OCI-LY7 (cell line): ENCODE data around the gene ATP5F1C. TPM values are rescaled to one million over a fixed set of nuclear protein-coding genes. Genes with fewer than 3 reads are reported as not detected.

Experiments used
- BruUV-seq: library from RNA; stranded (reverse); fragments of 400-500 nt; replicated peaks from 2 replicates; lab custom pipeline; 2021; lab: Mats Ljungman, UMichigan
- CTCF ChIA-PET: fragments of 300-600 bp; sonication (Branson Sonifier 250); formaldehyde crosslinking; loops from one replicate; lab custom pipeline; 2022; ENCODE audit warnings: antibody characterized with exemption; ENCODE audit not compliant: unreplicated experiment; lab: Charles Lee
- POLR2A ChIA-PET: fragments of 300-600 bp; sonication (Branson Sonifier 250); formaldehyde crosslinking; loops from one replicate; lab custom pipeline; 2022; ENCODE audit warnings: antibody characterized with exemption; lab: Charles Lee
- DNase-seq: peaks from one replicate; pipeline ENCODE4 v3.0.0-alpha.2; 2015; ENCODE audit warnings: low spot score
- H2AFZ ChIP-seq: fragments of 200-600 bp; sonication (generic), shearing (Covaris generic); 2 replicates; pipeline ENCODE4 v1.6.1; 2014; ENCODE audit warnings: mild to moderate bottlenecking, antibody characterized with exemption, low read length, moderate library complexity
- H3K27ac ChIP-seq: fragments of 200-600 bp; sonication (generic); 2 replicates; pipeline ENCODE4 v1.5.1; 2014; ENCODE audit warnings: mixed run types, low read depth, mild to moderate bottlenecking, moderate library complexity, low read length, inconsistent platforms; ENCODE audit not compliant: poor library complexity, severe bottlenecking
- H3K36me3 ChIP-seq: fragments of 200-600 bp; sonication (generic); 2 replicates; pipeline ENCODE4 v1.6.1; 2014; ENCODE audit warnings: mild to moderate bottlenecking, antibody characterized with exemption, low read length, moderate library complexity, mixed read lengths; ENCODE audit not compliant: insufficient read depth
- H3K4me1 ChIP-seq: fragments of 200-600 bp; sonication (generic); 2 replicates; pipeline ENCODE4 v1.5.1; 2014; ENCODE audit warnings: mild to moderate bottlenecking, low read length; ENCODE audit not compliant: insufficient read depth, poor library complexity, severe bottlenecking
- H3K4me2 ChIP-seq: fragments of 200-600 bp; sonication (generic); 2 replicates; pipeline ENCODE4 v1.6.1; 2014; ENCODE audit warnings: mild to moderate bottlenecking, low read length
- H3K4me3 ChIP-seq: fragments of 200-600 bp; sonication (generic); 2 replicates; pipeline ENCODE4 v1.5.1; 2014; ENCODE audit warnings: mild to moderate bottlenecking, low read depth, low read length; ENCODE audit not compliant: poor library complexity, severe bottlenecking
- H3K79me2 ChIP-seq: fragments of 200-600 bp; sonication (generic); 2 replicates; pipeline ENCODE4 v1.6.1; 2016; ENCODE audit warnings: low read depth, mild to moderate bottlenecking, low read length, moderate library complexity, mixed read lengths; ENCODE audit not compliant: insufficient read depth
- H3K9me2 ChIP-seq: fragments of 200-600 bp; sonication (generic); 2 replicates; pipeline ENCODE4 v1.6.1; 2016; ENCODE audit warnings: mild to moderate bottlenecking, low read length, mixed read lengths; ENCODE audit not compliant: insufficient read depth
- H3K9me3 ChIP-seq: fragments of 200-600 bp; sonication (generic); 2 replicates; pipeline ENCODE4 v1.6.1; 2014; ENCODE audit warnings: mild to moderate bottlenecking, mixed run types, low read length, mixed read lengths
- H4K20me1 ChIP-seq: fragments of 200-600 bp; sonication (generic); 2 replicates; pipeline ENCODE4 v1.6.1; 2014; ENCODE audit warnings: mild to moderate bottlenecking, antibody characterized with exemption, low read length, moderate library complexity, mixed read lengths; ENCODE audit not compliant: insufficient read depth
- EZH2phosphoT487 ChIP-seq: fragments of 200-600 bp; sonication (generic); IDR thresholded peaks from 2 replicates; pipeline ENCODE4 v1.6.1; 2018; ENCODE audit warnings: low read depth, borderline replicate concordance, mild to moderate bottlenecking, mixed run types, antibody characterized with exemption, low read length, moderate library complexity, mixed read lengths
- intact Hi-C: fragments of 100-400 bp; cut with micrococcal nuclease; formaldehyde crosslinking; loops from one replicate; pipeline ENCODE4 v1.10.0; 2022; ENCODE audit not compliant: unreplicated experiment
- total RNA-seq, 2 experiments: library from RNA; depleted of rRNA in 1 of 2; stranded (reverse); fragments of >200 nt in 1 of 2; shearing (Covaris generic) in 1 of 2; gene quantifications; 2 replicates each; pipeline ENCODE4 v1.2.3, GENCODE V29; 2014 to 2022
- TF ChIP-seq, protein P1 (sequence below): fragments of 200-600 bp; sonication (generic); conservative IDR thresholded peaks from 2 replicates; pipeline ENCODE4 v1.5.1; 2014; ENCODE audit warnings: mild to moderate bottlenecking, antibody characterized with exemption, low read length, moderate library complexity, mixed read lengths

The ATP5F1C gene
- total RNA-seq, 2 experiments from 2014 or later, result 242 to 283 TPM

DNA sequence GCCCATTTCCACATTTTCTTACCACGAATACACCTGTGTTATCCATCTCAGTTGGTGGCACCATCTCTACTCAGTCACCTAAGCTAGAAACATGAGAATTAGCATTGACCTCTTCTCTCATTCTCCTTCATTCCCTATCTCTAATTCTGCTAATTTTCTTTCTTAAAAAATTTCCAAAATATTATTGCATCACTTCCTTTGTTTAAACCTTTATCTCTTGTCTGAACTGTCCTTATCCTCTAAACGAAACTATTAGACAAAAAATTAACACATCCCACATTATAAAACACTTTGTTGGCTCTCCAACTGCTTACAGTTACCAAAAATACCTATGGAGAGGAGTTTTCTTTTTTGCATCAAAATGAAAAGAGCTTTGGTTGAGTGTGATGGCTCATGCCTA is 48.6 kb downstream of the ATP5F1C start:
- no peak for DNase-seq
- ChIA-PET POLR2A (interaction anchor here (0.6 to 1.0 kb wide), 2 partner anchors 19 to 230 kb away, joined by 3 to 4 read pairs; no protein-coding TSS in a partner anchor), CTCF (no interaction called here)
- Histone ChIP-seq H4K20me1 (no peaks in the 10 kb centered on the region), H3K79me2 (peaks cover 14% of the 10 kb centered on the region; the same call in 1 of the 2 replicates), H3K4me2 (no peak overlapping the region), H2AFZ (no peak overlapping the region), H3K4me3 (no peak overlapping the region), H3K27ac (no peak overlapping the region), H3K9me3 (no peaks in the 10 kb centered on the region), H3K4me1 (no peaks in the 10 kb centered on the region), H3K36me3 (peaks cover 19% of the 10 kb centered on the region; the same call in 1 of the 2 replicates), H3K9me2 (no peaks in the 10 kb centered on the region)
- TF ChIP-seq, protein P1, sequence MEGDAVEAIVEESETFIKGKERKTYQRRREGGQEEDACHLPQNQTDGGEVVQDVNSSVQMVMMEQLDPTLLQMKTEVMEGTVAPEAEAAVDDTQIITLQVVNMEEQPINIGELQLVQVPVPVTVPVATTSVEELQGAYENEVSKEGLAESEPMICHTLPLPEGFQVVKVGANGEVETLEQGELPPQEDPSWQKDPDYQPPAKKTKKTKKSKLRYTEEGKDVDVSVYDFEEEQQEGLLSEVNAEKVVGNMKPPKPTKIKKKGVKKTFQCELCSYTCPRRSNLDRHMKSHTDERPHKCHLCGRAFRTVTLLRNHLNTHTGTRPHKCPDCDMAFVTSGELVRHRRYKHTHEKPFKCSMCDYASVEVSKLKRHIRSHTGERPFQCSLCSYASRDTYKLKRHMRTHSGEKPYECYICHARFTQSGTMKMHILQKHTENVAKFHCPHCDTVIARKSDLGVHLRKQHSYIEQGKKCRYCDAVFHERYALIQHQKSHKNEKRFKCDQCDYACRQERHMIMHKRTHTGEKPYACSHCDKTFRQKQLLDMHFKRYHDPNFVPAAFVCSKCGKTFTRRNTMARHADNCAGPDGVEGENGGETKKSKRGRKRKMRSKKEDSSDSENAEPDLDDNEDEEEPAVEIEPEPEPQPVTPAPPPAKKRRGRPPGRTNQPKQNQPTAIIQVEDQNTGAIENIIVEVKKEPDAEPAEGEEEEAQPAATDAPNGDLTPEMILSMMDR, result no peak
- no peak for TF ChIP-seq EZH2phosphoT487
- no TSS peak for BruUV-seq
- intact Hi-C loops, result no loop called here

DNA sequence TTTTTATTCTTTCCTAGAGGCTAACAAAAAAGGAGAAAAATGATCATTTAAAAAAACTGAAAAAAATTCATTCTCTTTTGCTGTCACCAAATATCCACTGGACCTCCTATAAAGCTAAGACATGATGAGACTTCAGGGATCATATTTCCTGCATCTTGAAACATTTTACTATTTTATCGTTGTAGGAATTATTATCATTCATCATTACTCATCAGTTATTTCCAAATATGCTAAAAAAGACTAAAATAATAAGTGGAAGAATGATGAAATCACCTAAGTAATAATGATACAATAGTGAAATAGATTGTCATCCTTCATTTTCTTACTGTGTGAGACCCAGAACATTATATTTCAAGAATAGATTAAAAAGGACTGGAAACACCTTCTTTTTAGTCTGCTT is 58.6 kb downstream of the ATP5F1C start:
- Histone ChIP-seq H3K9me2 (no peaks in the 10 kb centered on the region), H3K36me3 (peaks cover 4% of the 10 kb centered on the region; the same call in 1 of the 2 replicates), H3K9me3 (no peaks in the 10 kb centered on the region), H3K79me2 (0 out of 2 replicates have a peak, but pooled peaks cover 3% of the 10 kb centered on the region), H3K27ac (no peak overlapping the region), H3K4me3 (no peak overlapping the region), H2AFZ (no peak overlapping the region), H3K4me1 (no peaks in the 10 kb centered on the region), H3K4me2 (no peak overlapping the region), H4K20me1 (peaks cover 3% of the 10 kb centered on the region; the same call in 1 of the 2 replicates)
- TF ChIP-seq, protein P1, result no peak
- no peak for TF ChIP-seq EZH2phosphoT487
- intact Hi-C loops, result no loop called here
- no peak for DNase-seq
- no TSS peak for BruUV-seq
- ChIA-PET POLR2A (no interaction called here), CTCF (no interaction called here)

DNA sequence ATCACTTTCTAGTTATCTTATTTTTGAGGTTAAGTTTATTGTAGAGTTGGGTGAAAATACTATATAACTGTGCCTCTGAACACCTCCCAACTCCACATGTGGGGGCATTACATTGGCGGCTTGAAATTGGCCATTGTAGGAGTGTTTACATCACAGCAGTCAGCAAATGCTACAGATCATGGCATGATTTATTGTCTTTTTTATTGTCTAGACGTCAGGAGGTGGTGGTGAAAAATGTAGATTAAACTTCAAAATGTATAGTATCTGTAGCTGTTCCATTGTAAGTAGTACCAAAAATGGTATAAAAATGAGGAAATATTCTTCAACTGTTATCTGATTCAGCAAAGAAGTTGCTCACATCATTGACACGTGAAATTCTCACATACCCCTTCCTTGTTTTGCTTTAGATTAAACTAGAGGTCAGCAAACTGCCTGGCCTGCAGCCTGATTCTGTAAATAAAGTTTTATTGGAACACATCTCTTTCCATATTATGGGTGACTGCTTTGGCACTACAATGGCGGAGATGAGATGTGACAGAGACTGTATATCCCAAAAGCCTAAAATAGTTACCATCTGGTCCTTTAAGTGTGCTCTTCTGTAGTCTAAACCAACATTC is 65.4 kb downstream of the ATP5F1C start:
- Histone ChIP-seq H3K4me1 (no peaks in the 10 kb centered on the region), H3K4me2 (no peak overlapping the region), H3K9me2 (no peaks in the 10 kb centered on the region), H3K36me3 (no peaks in the 10 kb centered on the region), H3K4me3 (no peak overlapping the region), H3K9me3 (no peaks in the 10 kb centered on the region), H4K20me1 (peaks cover 3% of the 10 kb centered on the region; the same call in 1 of the 2 replicates), H3K27ac (no peak overlapping the region), H3K79me2 (0 out of 2 replicates have a peak, but pooled peaks cover 3% of the 10 kb centered on the region), H2AFZ (no peak overlapping the region)
- intact Hi-C loops, result no loop called here
- CTCF ChIA-PET, result no interaction called here
- DNase-seq, result no peak
- POLR2A ChIA-PET, result interaction anchor here (0.6 kb wide), 1 partner anchor 879 kb away, joined by 3 read pairs; no protein-coding TSS in a partner anchor
- no TSS peak for BruUV-seq
- TF ChIP-seq, protein P1, result no peak
- TF ChIP-seq EZH2phosphoT487, result no peak
